Superior temporal gyrus (tissue), 1 donor: ENCODE results near the gene OR4D1.
A peak's percentile ranks its signal among the peaks of the same experiment; 100 is the strongest.
"Not testable (repeated sequence)": the region's sequence is repeated elsewhere in the genome, so short reads cannot be mapped to it uniquely, and the experiment has no call there.

Experiments
- DNase-seq: peaks from one replicate; pipeline ENCODE4 v3.0.0-alpha.2; 2016; ENCODE audit errors: extremely low spot score

Gene OR4D1

DNA sequence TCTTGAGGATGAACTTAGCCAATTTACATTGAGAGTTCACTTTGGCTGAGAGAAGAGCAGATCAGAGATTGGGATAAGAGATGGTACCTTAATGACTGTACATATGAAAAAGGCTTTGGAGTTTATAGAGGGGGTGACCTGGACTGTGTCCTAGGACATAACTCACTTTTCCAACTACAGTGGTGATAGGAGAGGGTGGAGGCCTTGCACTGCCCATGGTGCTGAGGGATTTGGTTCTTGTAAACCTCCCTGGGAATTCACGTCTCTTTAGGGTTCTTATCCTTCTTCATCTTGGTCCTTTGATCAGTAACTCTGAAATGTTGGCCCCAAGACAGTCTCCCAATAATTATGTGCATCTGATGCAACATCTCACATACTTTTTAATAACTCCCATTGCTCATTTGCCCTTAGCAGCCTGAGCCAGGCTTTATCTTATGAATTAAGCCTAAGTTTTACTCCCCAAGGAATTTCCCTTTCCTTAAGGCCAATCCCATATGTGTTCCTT is at the start of gene OR4D1:
OR4D1 (plus strand) TSS at position 455 of the 505 bp plus-strand sequence. CDS start 6,770 bp downstream, outside the sequence.
- DNase-seq = no peak

DNA sequence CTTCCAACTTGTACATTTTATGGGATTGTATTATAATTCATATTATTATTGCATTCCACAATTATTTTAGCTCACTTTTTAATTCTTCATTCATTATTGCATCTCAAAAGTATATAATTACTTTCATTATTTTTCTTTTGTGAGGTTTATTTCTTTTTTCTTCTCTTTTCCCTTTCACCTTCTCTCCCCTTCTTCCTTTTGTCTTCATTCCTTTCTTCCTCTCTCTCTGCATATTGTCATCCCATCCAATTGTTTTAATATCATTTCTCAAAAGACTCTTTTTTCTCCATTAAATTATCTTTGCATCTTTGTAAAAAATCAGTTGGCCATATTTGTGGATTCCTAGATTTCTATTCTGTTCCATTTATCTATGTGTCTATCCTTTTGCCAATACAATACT is 47.7 kb upstream of the OR4D1 start:
- DNase-seq = no peak

DNA sequence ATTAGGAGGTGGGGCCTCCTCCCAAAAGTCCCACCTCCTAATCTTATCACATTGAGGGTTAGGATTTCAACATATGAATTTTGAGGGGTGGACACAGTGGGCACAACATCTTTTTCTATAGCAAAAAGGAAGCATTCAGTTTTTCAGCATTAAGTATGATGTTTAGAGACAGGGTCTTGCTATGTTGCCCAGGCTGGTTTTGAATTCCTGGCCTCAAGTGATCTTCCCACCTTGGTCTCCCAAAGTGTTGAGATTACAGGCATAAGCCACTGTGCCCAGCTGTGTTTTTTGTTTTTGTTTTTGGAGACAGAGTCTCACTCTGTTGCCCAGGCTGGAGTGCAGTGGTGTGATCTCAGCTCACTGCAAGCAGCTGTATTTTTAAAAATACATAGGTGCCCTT is 46.3 kb upstream of the OR4D1 start:
- not testable (repeated sequence) for DNase-seq

- DNase-seq = no peak
Observed at GRCh38 chr17:58105093-58105492, 43.1 kb upstream of the OR4D1 start.

DNA sequence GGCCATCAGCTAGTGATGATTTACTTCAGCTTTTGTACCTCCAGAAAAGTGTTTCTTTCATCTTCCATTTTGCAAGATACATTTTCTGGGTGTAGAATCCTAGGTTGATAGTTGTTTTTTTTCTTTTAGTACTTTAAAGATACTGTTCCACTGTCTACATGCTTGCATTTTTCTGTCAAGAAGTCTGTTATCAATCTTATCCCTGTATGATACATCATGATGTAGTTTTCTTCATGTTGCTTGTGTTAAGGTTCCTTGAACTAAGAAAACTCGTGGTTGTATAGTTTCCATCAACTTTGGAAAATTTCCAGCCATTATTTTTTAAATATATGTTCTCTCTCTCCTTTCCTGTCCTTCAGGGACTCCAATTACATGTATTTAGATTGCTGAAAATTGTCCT is 40.9 kb upstream of the OR4D1 start:
- DNase-seq = no peak

- DNase-seq = no peak
Observed at GRCh38 chr17:58109197-58109596, 39.0 kb upstream of the OR4D1 start.

DNA sequence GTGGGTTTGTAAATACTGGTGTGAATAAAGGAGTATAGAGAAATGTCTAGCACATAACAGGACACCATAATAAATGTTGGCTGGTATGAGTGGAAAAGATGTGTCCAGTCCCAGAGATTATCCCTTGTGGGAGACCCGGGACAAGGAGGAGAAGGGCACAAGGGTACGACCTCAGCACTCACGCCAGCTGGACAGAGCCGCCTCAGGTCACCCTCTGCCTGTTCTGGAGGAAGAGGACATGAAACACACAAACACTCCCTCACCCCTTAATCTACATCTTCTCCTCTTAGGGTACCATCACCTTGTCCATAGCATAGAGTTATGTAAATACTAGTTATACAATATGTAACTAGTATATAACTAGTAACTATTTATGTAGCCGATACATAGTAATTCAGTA is 38.2 kb upstream of the OR4D1 start:
- no peak for DNase-seq

DNA sequence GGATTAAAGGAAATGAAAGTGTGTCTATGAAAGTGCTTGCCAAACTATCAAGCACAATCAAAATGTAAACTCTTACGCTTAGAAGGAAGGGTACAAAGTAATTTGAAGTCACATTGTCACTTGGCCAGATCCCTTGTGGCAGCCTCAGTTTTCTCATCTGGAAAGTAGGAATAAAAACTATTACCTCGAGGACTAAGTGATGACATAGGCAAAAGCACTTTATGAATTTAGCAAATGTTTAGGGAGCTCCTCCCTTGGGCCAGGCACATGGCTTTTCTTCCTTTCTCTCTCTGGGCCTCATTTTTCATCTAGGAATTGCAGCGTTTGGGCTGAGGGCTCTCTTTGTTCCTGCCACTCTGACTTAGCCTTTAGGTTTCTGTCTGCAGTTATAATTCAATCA is 36.5 kb upstream of the OR4D1 start:
- DNase-seq = no peak

DNA sequence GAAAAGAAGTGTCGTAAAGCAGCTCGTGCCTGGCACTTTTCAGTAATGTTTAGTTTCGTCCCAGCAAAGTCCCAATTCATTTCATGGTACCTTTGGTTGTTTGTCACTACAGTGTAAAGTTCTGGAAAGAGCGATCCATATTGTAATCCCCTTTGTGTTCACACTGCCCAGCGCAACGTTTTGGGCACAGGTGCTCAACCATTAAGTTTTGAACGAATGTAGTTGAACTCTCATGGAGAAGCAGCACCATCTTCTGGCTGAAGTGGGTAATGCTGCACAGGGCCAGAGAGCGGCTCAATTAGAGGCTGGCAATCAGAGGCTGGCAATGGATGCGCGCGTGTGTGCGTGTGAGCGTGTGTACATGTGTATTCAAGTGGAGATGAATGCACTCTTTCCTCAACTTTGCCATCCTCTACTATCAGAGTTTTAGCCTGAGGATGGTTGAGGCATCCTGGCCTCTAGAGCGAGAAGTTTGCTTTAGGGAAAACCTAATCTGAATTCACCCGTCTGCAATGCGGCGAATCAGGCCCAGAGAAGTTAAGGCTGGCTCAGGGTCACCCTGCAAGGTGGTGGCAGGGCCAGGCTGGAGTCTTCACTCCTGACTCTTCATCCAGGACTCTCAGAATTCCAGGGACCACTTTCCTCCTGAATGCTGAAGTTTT is 35.1 kb upstream of the OR4D1 start:
- peak; percentile 93 for DNase-seq

DNA sequence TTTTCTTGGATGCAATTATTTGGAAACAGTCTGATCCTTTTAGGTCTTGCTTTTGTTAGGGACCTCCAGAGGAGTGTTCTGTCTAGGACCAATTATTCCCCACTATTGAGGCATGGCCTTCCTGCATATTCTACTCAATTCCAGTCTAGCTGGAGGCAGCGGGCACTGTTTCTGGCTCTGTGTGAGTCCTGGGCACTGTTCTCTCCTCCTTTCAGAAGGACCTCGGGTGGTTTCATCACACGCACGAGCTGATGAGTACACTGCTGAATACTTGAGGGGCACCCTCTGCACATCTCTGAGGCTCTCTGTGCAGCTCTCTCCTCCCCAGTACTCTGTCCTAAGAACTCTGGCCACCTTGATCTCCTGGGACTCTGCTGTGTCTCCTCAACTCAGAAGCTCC is 34.2 kb upstream of the OR4D1 start:
- no peak for DNase-seq

GRCh38 chr17:58117382-58117781 is 30.8 kb upstream of the OR4D1 start:
- DNase-seq = no peak

GRCh38 chr17:58119491-58119890 is 28.7 kb upstream of the OR4D1 start:
- DNase-seq = no peak

DNA sequence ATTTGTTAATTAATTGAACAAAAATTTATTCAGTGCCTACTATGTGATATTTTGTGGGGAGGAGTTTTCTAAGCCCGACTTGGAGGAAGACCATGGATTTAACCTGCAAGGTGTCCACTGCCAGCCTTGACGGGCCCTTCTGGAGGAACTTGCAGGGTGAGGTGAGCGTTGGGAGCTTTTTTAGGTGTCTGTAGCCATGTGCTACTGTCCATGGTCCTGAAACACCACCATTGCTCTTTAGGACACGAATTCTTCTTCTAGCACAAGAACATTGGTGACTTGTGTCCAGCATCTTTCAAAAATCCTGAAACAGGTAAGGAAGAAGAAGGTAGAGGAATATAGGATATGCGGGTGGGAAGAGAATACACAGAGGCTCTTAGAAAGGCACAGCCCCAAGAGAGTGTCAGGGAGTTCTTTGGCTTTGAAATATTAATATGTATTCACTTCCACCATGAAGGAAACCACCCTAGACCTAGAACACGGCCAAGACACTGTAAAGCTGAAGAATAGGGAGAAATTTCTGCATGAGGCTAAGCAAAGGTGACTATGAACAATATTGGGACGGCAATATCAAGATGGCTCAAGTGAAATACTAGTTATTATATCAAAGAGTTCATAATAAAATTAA is 27.9 kb upstream of the OR4D1 start:
- DNase-seq = no peak

GRCh38 chr17:58121925-58122324 is 26.3 kb upstream of the OR4D1 start:
- peak; percentile 33 for DNase-seq

DNA sequence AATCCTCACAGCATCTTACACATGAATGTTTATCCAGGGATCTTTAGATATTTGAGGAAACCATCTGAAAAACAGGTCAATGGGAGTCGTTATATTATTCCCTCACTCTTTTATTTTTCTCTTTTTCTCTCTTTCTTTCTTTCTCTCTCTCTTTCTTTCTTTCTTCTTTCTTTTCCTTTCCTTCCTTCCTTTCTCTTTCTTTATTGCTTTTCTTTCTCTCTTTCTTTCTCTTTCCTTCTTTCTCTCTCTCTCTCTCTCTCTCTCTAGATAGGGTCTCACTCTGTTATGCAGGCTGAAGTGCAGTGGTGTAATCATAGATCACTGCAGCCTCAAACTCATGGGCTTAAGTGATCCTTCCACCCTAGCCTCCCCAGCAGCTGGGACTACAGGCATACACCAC is 20.3 kb upstream of the OR4D1 start:
- DNase-seq = no peak

- not testable (repeated sequence) for DNase-seq
Observed at GRCh38 chr17:58132697-58133096, 15.5 kb upstream of the OR4D1 start.

GRCh38 chr17:58136669-58137279 is 11.4 kb upstream of the OR4D1 start:
- no peak for DNase-seq

- no peak for DNase-seq
Observed at GRCh38 chr17:58141505-58141904, 6.7 kb upstream of the OR4D1 start.

DNA sequence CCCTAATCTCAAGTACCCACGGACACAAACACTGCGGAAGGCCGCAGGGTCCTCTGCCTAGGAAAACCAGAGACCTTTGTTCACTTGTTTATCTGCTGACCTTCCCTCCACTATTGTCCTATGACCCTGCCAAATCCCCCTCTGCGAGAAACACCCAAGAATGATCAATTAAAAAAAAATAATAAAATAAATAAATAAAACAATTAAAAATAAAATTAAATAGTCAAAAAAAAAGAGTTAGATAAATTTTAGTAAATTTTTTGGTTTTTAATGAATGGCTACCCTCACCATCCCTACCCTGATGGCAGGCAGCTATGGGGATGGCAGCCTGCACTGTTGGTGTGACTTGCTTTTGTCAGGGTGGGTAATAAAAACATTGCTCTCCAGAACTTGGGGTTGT is 4.8 kb upstream of the OR4D1 start:
- not testable (repeated sequence) for DNase-seq

- no peak for DNase-seq
Observed at GRCh38 chr17:58144801-58145200, 3.4 kb upstream of the OR4D1 start.

- no peak for DNase-seq
Observed at GRCh38 chr17:58148609-58149008, 425 bp downstream of the OR4D1 start.

GRCh38 chr17:58150394-58150793 is 2.2 kb downstream of the OR4D1 start:
- no peak for DNase-seq

GRCh38 chr17:58153046-58153445 is 4.9 kb downstream of the OR4D1 start:
- DNase-seq = no peak
